MG63 (cell line): ENCODE measurements around the gene RHOA. TPM values are rescaled to one million over a fixed set of nuclear protein-coding genes. Genes with fewer than 3 reads are reported as not detected.
A peak's percentile ranks its signal among the peaks of the same experiment; 100 is the strongest.

ENCODE experiments used
- DNase-seq: peaks from one replicate; pipeline ENCODE4 v3.0.0-alpha.2; 2020
- H3K27me3 ChIP-seq: fragments of 250-450 bp; sonication (Bioruptor Pico); 2 replicates; pipeline ENCODE4 v1.5.1; 2020; ENCODE audit warnings: mild to moderate bottlenecking, moderate library complexity
- H3K36me3 ChIP-seq: fragments of 250-450 bp; sonication (Bioruptor Pico); 2 replicates; pipeline ENCODE4 v1.5.1; 2020; ENCODE audit warnings: mild to moderate bottlenecking, moderate library complexity
- H3K4me3 ChIP-seq: fragments of 250-450 bp; sonication (Bioruptor Pico); 2 replicates; pipeline ENCODE4 v1.5.1; 2020; ENCODE audit warnings: mild to moderate bottlenecking, moderate library complexity
- H3K9me3 ChIP-seq: fragments of 250-450 bp; sonication (Bioruptor Pico); 2 replicates; pipeline ENCODE4 v1.5.1; 2020; ENCODE audit warnings: mild to moderate bottlenecking, moderate library complexity
- total RNA-seq: library from RNA; depleted of rRNA; stranded (reverse); fragments of >200 nt; shearing (Covaris generic); gene quantifications from 2 replicates; pipeline ENCODE4 v1.2.3, GENCODE V29; 2014; ENCODE audit warnings: low replicate concordance; rRNA removed

The RHOA gene
- total RNA-seq, result 495 and 617 TPM in 2 replicates

GRCh38 chr3:49411968-49412631 is at the start of gene RHOA, which contains the start of gene TCTA:
Gene RHOA, minus strand, starts transcription at chr3:49411976. Its CDS starts 36,387 bp downstream, at chr3:49375589.
Gene TCTA, plus strand, starts transcription at chr3:49412423. Its CDS starts 4 bp downstream, at chr3:49412427.
- no peaks in the 10 kb centered on the region for H3K27me3 ChIP-seq
- peak; percentile 98 for DNase-seq
- no peaks in the 10 kb centered on the region for H3K9me3 ChIP-seq
- peaks cover 16% of the 10 kb centered on the region for H3K36me3 ChIP-seq
- peak within 1 kb of the TSS; percentile 81 for H3K4me3 ChIP-seq

GRCh38 chr3:49460956-49461355 is 49.2 kb upstream of the RHOA start:
- Histone ChIP-seq H3K27me3 (no peaks in the 10 kb centered on the region), H3K36me3 (no peaks in the 10 kb centered on the region), H3K9me3 (no peaks in the 10 kb centered on the region), H3K4me3 (no peak overlapping the region)
- DNase-seq, result no peak

GRCh38 chr3:49460188-49460890 is 48.6 kb upstream of the RHOA start:
- Histone ChIP-seq H3K9me3 (no peaks in the 10 kb centered on the region), H3K4me3 (no peak overlapping the region)
- DNase-seq, result no peak

GRCh38 chr3:49456466-49456865 is 44.7 kb upstream of the RHOA start:
- DNase-seq, result no peak
- Histone ChIP-seq H3K9me3 (no peaks in the 10 kb centered on the region), H3K4me3 (no peak overlapping the region), H3K27me3 (no peaks in the 10 kb centered on the region), H3K36me3 (no peaks in the 10 kb centered on the region)

More at GRCh38 chr3:49460188-49460890, 48.6 kb upstream of the RHOA start:
- Histone ChIP-seq H3K36me3 (no peaks in the 10 kb centered on the region), H3K27me3 (no peaks in the 10 kb centered on the region)

GRCh38 chr3:49454898-49455681 is 43.3 kb upstream of the RHOA start:
- Histone ChIP-seq H3K9me3 (no peaks in the 10 kb centered on the region), H3K4me3 (no peak overlapping the region), H3K36me3 (no peaks in the 10 kb centered on the region), H3K27me3 (no peaks in the 10 kb centered on the region)
- no peak for DNase-seq

GRCh38 chr3:49454458-49454857 is 42.7 kb upstream of the RHOA start:
- no peak for DNase-seq
- Histone ChIP-seq H3K36me3 (no peaks in the 10 kb centered on the region), H3K27me3 (no peaks in the 10 kb centered on the region), H3K9me3 (no peaks in the 10 kb centered on the region), H3K4me3 (no peak overlapping the region)

- Histone ChIP-seq H3K36me3 (no peaks in the 10 kb centered on the region), H3K9me3 (no peaks in the 10 kb centered on the region), H3K27me3 (no peaks in the 10 kb centered on the region), H3K4me3 (no peak overlapping the region)
- DNase-seq, result no peak
Measured at GRCh38 chr3:49453621-49454020, 41.8 kb upstream of the RHOA start.

GRCh38 chr3:49445391-49445790 is 33.6 kb upstream of the RHOA start:
- Histone ChIP-seq H3K9me3 (no peaks in the 10 kb centered on the region), H3K36me3 (no peaks in the 10 kb centered on the region), H3K4me3 (no peak overlapping the region), H3K27me3 (no peaks in the 10 kb centered on the region)
- DNase-seq, result no peak

- Histone ChIP-seq H3K36me3 (no peaks in the 10 kb centered on the region), H3K9me3 (no peaks in the 10 kb centered on the region), H3K27me3 (no peaks in the 10 kb centered on the region), H3K4me3 (no peak overlapping the region)
- DNase-seq, result no peak
Measured at GRCh38 chr3:49434731-49435130, 23.0 kb upstream of the RHOA start.

GRCh38 chr3:49428752-49429080 is 16.9 kb upstream of the RHOA start:
- Histone ChIP-seq H3K36me3 (no peaks in the 10 kb centered on the region), H3K27me3 (no peaks in the 10 kb centered on the region), H3K9me3 (no peaks in the 10 kb centered on the region), H3K4me3 (peak overlapping the region; percentile 65)
- DNase-seq, result no peak

GRCh38 chr3:49427586-49427985 is 15.8 kb upstream of the RHOA start:
- no peak for DNase-seq
- H3K27me3 ChIP-seq, result no peaks in the 10 kb centered on the region
- H3K36me3 ChIP-seq, result no peaks in the 10 kb centered on the region
- no peaks in the 10 kb centered on the region for H3K9me3 ChIP-seq
- H3K4me3 ChIP-seq, result no peak overlapping the region

- Histone ChIP-seq H3K9me3 (no peaks in the 10 kb centered on the region), H3K27me3 (no peaks in the 10 kb centered on the region), H3K36me3 (no peaks in the 10 kb centered on the region), H3K4me3 (no peak overlapping the region)
- DNase-seq, result no peak
Measured at GRCh38 chr3:49424816-49425215, 13.0 kb upstream of the RHOA start.

- H3K36me3 ChIP-seq, result no peaks in the 10 kb centered on the region
- no peaks in the 10 kb centered on the region for H3K27me3 ChIP-seq
- DNase-seq, result no peak
- H3K4me3 ChIP-seq, result no peak within 1 kb of the TSS
- H3K9me3 ChIP-seq, result no peaks in the 10 kb centered on the region
Measured at GRCh38 chr3:49422379-49423248, 10.8 kb upstream of the RHOA start, which contains the start of gene AMT. Gene AMT, minus strand, starts transcription at chr3:49422473. Its CDS starts 23 bp downstream, at chr3:49422450.

- DNase-seq, result no peak
- no peaks in the 10 kb centered on the region for H3K27me3 ChIP-seq
- H3K9me3 ChIP-seq, result no peaks in the 10 kb centered on the region
- H3K4me3 ChIP-seq, result no peak overlapping the region
- no peaks in the 10 kb centered on the region for H3K36me3 ChIP-seq
Measured at GRCh38 chr3:49421890-49422378, 10.2 kb upstream of the RHOA start.

- no peak for DNase-seq
- no peaks in the 10 kb centered on the region for H3K9me3 ChIP-seq
- H3K27me3 ChIP-seq, result no peaks in the 10 kb centered on the region
- H3K4me3 ChIP-seq, result no peak overlapping the region
- peaks cover 6% of the 10 kb centered on the region for H3K36me3 ChIP-seq
Measured at GRCh38 chr3:49417516-49418120, 5.8 kb upstream of the RHOA start.

GRCh38 chr3:49416867-49417266 is 5.1 kb upstream of the RHOA start:
- Histone ChIP-seq H3K4me3 (no peak overlapping the region), H3K27me3 (no peaks in the 10 kb centered on the region), H3K36me3 (peaks cover 6% of the 10 kb centered on the region), H3K9me3 (no peaks in the 10 kb centered on the region)
- no peak for DNase-seq
